Suprapubic skin (tissue), 3 donors: ENCODE results near the gene ACYP1.

ENCODE experiments used
- CTCF ChIP-seq, 2 donors: fragments of 200-600 bp in 1 of 2; fragments of 450-650 bp in 1 of 2; sonication (generic) in 1 of 2; IDR thresholded peaks; one replicate each; pipeline ENCODE4 v1.5.1; 2016 to 2019; ENCODE audit warnings: antibody characterized with exemption in 2 of 2, mild to moderate bottlenecking in 1 of 2, moderate library complexity in 1 of 2
- POLR2A ChIP-seq, 2 donors: fragments of 450-650 bp; IDR thresholded peaks; one replicate each; pipeline ENCODE4 v1.6.1; 2017; ENCODE audit warnings: antibody characterized with exemption in 2 of 2, mild to moderate bottlenecking in 2 of 2, moderate library complexity in 2 of 2

GRCh38 chr14:75025876-75026275 lies 37.9 kb downstream of the ACYP1 start:
- no peak for TF ChIP-seq POLR2A (IDR thresholded peaks at IDR 0.05)
- TF ChIP-seq CTCF (IDR thresholded peaks at IDR 0.05) = no peak
